Stimulated activated CD4-positive, alpha-beta T cell treated with anti-CD3 and anti-CD28 coated beads, TNF-alpha, amount 100 ng/mL, for 24 hours (primary cell): ENCODE results near the gene GJB3.
A peak's percentile ranks its signal among the peaks of the same experiment; 100 is the strongest.
"Not testable (repeated sequence)": the region's sequence is repeated elsewhere in the genome, so short reads cannot be mapped to it uniquely, and the experiment has no call there.

Experiments used
- DNase-seq, 3 experiments: peaks; one replicate each; pipeline ENCODE4 v3.0.0-alpha.2; 2020; ENCODE audit warnings: low read depth in 3 of 3

Gene GJB3

DNA sequence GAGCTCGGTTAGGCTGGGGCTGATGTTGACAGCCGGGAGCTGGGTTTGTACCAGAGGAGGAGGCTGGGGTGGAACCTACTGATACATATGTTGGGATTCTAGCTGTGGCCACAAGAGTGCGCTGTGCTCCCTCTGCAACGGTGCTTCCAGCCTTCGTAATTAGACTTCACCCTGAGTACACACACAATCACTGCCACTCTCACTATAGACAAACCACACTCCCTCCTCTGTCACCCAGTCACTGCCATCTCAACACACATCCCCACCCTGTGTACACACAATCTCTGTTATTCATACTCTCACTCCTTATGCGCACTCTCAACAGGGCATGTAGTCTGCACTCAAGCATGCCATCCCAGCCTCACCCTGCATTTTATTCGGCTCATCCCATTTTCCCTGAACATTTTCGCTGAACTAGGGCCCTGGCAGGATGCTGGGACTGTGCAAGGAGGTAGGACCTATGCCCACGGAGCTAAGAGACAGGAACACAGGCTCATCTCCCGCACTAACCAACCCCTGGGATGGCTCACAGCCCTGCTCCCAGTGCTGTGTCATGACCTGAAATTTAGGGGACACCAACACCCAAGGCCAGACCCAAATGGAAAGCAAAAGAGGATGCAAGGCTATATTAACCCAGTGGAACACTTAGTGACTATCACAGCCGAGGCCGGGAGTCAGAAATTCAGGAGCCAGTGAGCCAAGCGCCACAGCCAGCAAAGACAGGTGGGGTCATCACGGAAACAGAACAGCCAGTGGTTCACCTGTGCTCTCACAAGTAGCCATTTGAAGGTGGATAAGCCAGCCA, 5.7 kb downstream of the GJB3 start:
- DNase-seq: peak; percentile 30 to 63 (median 35)

DNA sequence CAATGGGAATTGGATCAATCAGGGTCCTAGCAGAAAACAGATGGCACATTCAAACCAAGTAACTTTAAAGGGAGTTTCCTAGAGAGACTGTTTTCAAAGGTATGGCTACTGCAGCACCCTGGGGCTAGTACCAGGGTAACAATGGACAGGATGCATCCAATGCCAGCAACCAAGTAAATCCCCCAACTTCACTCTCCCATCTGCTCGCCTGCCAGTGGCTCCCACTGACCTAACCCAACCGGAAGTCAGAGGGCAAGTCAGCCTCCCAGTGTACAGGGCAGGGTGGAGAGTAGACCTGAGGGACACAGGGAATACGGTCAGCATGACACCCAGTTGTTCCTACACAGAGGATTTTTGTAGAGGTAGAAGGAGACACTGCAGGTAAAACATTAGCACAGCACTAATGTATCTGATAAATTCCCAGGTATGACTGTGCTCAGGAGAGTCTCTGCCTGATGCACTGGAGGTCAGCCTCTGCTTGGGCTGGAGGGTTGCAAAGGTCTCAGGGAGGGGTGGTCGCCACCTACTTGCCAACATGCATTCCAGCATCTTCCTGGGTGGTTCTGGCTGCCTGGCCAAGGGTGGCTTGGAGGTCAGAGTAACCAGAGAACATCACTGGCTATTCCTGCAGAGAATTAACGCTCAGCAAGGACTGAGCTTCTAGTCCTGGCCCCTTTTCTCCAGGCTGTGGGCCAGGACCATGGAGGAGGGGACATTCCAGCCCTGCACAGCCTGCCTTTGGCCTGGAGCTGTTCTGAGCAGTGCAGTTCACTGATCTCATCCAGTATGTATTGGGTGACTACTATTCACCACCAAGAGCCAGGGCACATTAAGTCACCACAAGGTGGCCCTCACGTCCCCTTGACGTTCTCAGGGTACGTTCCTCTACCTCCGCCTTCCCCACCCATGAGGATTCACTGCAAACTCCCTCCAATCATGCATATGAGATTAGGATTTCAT, 6.7 kb downstream of the GJB3 start:
- no peak for DNase-seq

DNA sequence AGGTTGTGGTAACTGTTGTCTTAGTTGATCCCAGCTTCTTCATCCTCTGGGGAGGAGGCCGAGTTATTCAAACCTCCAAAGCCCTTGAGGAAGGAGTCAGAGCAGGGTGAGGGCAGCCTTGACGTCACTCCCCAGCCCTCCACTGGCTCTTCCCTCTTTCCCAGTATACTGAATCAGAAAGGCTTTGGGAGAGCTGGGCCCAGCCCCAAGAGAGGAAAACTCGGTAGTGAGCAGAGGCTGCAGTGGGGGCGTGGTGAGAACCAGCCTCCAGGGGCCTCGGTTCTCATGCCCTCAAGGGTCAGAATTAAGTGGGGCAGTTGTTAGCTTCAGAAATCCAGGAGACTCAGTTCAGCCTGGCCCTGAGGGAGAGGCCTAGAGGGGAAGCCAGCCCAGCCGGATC, 10.0 kb downstream of the GJB3 start:
- no peak for DNase-seq

DNA sequence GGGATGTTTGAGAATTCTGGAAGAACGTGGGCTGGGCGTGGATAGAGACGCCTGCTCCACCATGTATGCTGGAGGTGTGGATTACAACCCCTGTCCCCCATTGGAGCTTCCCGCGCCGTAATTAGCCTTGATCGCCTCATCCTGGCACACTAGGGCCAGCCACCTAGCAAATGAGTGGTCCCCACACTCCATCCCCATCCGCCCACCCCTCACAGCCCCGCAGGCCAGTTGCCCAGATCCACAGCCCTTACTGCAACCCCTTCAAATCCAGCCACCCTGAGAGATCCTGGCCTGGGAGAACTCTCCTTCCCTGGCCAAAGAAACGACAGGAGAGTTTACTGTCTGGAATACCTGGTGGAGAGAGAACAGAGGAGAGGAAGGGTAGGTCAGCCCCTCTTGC, 11.4 kb downstream of the GJB3 start:
- no peak for DNase-seq

DNA sequence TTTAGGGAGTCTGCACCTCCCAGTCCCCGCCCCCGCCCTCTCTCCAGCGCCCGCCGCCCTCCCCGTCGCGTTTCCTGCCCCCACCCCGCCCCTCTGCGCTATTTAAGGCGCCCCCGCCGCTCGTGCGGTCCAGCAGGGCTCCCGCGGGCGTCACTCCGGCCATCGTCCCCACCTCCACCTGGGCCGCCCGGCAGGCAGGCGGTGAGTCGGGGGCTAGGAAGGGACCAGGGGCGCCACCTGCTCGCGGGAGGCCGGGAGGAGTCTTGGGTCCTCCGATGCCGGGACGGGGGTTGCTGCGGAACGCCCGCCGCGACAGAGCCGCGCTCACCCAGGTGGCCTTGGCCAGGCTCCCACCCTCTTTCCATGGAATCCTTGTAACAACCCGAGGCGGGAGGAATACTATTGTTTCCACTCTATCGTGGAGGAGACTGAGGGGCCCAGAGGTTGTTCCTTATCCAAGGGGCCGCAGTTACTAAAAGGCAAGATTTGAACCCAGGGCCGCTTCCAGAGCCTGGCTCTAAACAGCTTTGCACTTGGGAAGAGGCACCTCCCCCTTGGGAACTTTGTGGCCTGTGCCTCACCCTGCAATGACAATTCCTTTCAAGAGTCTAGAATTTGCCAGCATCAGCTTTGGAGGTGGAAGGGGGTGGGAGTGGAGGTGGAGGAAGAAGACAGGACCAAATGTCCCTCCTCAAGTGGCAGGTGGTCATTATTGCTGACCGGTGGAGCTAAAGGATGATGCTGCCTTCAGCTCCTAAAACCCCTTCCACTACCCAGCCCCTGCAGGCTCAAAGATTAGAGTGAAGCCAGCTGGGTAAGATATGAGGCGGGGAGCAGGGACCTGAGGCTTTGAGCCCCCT, 12.1 kb downstream of the GJB3 start, which contains the start of gene GJA4:
Gene GJA4 (plus strand): TSS at position 132 of the 860 bp plus-strand sequence. CDS start 1,215 bp downstream, outside the sequence.
- no peak for DNase-seq

- no peak for DNase-seq
Measured at GRCh38 chr1:34794001-34794789, 13.2 kb downstream of the GJB3 start.

DNA sequence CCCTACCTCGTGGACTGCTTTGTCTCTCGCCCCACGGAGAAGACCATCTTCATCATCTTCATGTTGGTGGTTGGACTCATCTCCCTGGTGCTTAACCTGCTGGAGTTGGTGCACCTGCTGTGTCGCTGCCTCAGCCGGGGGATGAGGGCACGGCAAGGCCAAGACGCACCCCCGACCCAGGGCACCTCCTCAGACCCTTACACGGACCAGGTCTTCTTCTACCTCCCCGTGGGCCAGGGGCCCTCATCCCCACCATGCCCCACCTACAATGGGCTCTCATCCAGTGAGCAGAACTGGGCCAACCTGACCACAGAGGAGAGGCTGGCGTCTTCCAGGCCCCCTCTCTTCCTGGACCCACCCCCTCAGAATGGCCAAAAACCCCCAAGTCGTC, 13.8 kb downstream of the GJB3 start:
- DNase-seq: no peak

- DNase-seq: no peak
Measured at GRCh38 chr1:34795916-34796315, 14.9 kb downstream of the GJB3 start.

- DNase-seq: no peak
Measured at GRCh38 chr1:34796990-34797389, 16.0 kb downstream of the GJB3 start.

- no peak for DNase-seq
Measured at GRCh38 chr1:34800214-34800613, 19.2 kb downstream of the GJB3 start.

GRCh38 chr1:34803770-34804169, 22.8 kb downstream of the GJB3 start:
- DNase-seq: no peak

- no peak for DNase-seq
Measured at GRCh38 chr1:34806396-34806795, 25.4 kb downstream of the GJB3 start.

- DNase-seq: no peak
Measured at GRCh38 chr1:34808051-34808810, 27.2 kb downstream of the GJB3 start.

DNA sequence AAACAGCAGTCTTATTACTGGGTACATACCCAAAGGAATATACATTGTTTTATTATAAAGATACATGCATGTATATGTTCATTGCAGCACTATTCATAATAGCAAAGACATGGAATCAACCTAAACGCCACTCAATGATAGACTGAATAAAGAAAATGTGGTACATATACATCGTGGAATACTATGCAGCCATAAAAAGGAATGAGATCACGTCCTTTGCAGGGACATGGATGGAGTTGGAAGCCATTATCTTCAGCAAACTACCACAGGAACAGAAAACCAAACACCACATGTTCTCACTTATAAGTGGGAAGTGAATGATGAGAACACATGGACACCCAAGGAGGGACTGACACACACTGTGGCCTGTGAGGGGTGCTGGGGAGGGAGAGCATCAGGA, 29.8 kb downstream of the GJB3 start:
- DNase-seq: not testable (repeated sequence)

DNA sequence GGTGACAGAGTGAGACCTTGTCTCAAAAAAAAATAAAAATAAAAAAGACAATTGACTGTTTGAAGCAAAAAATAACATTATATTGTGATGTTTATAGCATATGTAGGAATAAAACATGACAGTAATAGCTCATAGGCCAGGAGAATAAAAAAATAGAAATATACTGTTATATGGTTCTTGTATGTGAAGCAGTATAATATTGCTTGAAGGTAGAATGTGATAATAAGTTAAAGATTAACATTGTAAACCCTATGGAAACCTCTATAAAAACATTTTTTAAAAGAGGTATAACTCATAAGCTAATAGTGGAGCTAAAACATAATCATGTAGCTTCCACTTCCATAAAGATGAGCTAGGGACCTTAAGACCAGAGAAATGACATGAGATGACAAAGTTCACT, 35.3 kb downstream of the GJB3 start:
- no peak for DNase-seq

GRCh38 chr1:34816778-34817177, 35.8 kb downstream of the GJB3 start:
- no peak for DNase-seq

DNA sequence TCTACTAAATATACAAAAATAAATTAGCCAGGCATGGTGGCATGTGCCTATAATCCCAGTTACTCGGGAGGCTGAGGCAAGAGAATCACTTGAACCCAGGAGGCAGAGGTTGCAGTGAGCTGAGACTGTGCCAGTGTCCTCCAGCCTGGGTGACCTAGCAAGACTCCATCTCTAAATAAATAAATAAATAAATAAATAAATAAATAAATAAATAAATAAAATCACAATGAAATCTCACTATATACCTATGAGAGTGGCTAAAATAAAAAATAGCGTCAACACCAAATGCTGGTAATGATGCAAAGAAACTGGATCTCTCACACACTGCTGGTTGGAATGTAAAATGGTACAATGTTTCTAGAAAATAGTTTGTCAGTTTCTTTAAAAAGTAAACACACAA, 37.8 kb downstream of the GJB3 start:
- DNase-seq: not testable (repeated sequence)

GRCh38 chr1:34822202-34822601, 41.2 kb downstream of the GJB3 start:
- no peak for DNase-seq

DNA sequence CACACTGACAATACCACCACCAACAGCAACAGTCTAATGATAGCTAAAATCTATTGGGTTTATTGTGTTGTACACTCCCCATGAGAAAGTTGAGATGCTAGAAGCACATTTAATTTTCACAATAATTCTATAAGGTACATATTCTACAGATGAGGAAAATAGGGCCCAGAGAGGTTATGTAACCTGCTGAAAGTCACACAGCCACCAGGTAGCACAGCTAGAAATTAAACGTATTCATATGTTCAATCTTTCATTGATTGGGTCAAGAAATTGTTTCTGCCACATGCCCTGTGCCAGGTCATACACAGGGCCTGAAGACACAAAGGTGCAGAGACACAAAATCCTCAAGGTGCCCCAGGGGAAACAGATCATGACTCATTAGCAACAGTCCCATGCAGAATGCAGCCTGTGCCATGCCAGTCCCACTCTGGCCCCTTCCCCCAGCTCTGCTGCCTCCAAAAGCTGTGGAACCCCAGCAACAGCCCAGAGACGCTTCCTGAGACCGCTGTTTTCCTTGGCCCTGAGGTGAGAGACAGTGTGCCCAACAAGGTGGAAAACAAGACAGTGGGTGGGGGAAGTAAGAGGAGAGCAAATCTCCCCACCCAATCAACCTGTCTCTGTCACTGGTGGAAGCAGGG, 43.9 kb downstream of the GJB3 start:
- no peak for DNase-seq
